Measurements from ENCODE around the gene EPC1.

Gene EPC1

DNA sequence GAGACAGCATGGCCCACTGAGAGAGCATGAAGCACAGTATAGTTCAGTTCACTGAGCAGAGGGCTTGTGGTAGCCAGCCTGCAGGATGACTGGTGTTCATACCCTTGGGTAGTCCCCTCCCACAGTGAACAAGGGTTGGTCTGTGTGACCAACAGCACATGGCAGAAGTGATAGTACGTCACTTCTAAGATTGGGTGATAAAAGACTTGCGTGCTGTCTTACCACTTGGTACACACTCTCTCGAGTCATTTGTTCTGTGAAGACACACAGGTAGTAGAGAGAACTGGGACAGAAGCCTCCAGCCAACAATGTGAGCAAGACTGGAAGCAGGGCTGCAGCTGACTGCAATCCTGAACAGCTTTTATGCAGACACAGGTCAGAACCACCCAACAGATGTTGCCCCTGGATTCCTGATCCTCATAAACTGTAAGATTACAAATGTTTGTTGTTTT lies 14.6 kb downstream of the EPC1 start:
- Histone ChIP-seq H3K18ac (ENCODE audit: low read length) (no peak overlapping the region), H4K12ac (ENCODE audit: low read depth, low read length) (no peak overlapping the region), H3K4me3 (ENCODE audit: low read depth, low read length) (no peak overlapping the region), H3K9ac (ENCODE audit: low read length) (no peak overlapping the region), H3K23ac (ENCODE audit: low read length) (no peak overlapping the region), H3K4me1 (ENCODE audit: control insufficient read depth in 1 of 2, insufficient read depth in 2 of 2, low read length in 2 of 2) (peaks cover 7 to 9% of the 10 kb centered on the region in 2 experiments), H3K27ac (ENCODE audit: low read depth, low read length) (no peak overlapping the region), H3K27me3 (ENCODE audit: insufficient read depth, low read length) (no peaks in the 10 kb centered on the region), H2AFZ (ENCODE audit: insufficient read depth, low read length, poor library complexity) (no peak overlapping the region), H4K8ac (ENCODE audit: low read depth, low read length) (no peak overlapping the region), H2BK120ac (ENCODE audit: insufficient read depth, low read length, poor library complexity) (no peak overlapping the region), H3K14ac (ENCODE audit: low read length) (no peak overlapping the region), H3K4me2 (ENCODE audit: low read length) (no peak overlapping the region), H3K79me1 (ENCODE audit: low read length) (no peaks in the 10 kb centered on the region), H3K36me3 (ENCODE audit: control insufficient read depth in 1 of 2, insufficient read depth in 2 of 2, low read length in 2 of 2) (peaks cover 0 to 4% of the 10 kb centered on the region in 2 experiments), H2AK5ac (ENCODE audit: low read length) (no peak overlapping the region), H2BK12ac (ENCODE audit: low read length) (no peak overlapping the region), H4K91ac (ENCODE audit: low read depth, low read length) (no peak overlapping the region), H3K4ac (ENCODE audit: low read depth, low read length) (peak overlapping the region; percentile 53), H3K9me3 (ENCODE audit: insufficient read depth, low read depth, low read length) (no peaks in the 10 kb centered on the region), H3K79me2 (ENCODE audit: control insufficient read depth, insufficient read depth, low read length, poor library complexity) (peaks cover 21% of the 10 kb centered on the region), H2BK5ac (ENCODE audit: low read depth, low read length, poor library complexity) (no peak overlapping the region)
- DNase-seq, result peak; percentile 42 to 77
- WGBS (ENCODE audit: extremely low coverage, insufficient coverage, insufficient read length), result no CpG with 5 or more reads among the region's 3 CpGs

DNA sequence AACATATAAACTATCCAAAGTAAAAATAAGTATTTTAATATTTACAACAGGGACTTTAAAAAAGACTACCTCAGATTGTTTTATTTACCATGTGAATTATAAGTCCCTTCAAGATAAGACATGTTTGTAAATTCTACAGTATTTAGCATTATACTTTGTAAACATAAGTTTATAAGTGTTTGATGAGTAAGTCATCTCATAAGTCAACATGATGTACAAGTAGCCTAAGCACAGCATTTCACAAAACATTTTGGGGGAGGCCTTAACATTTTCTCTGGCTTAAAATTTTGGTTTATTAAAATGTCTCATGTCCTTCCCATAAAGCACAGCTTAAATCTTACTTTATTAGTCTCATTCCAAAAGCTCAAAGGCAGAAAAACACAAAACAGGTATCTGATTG lies 15.4 kb downstream of the EPC1 start:
- Histone ChIP-seq H2BK5ac (ENCODE audit: low read depth, low read length, poor library complexity) (no peak overlapping the region), H3K4ac (ENCODE audit: low read depth, low read length) (no peak overlapping the region), H3K4me1 (ENCODE audit: control insufficient read depth in 1 of 2, insufficient read depth in 2 of 2, low read length in 2 of 2) (peaks cover 7 to 9% of the 10 kb centered on the region in 2 experiments), H2BK12ac (ENCODE audit: low read length) (no peak overlapping the region), H3K4me2 (ENCODE audit: low read length) (no peak overlapping the region), H2BK120ac (ENCODE audit: insufficient read depth, low read length, poor library complexity) (no peak overlapping the region), H3K9ac (ENCODE audit: low read length) (no peak overlapping the region), H3K4me3 (ENCODE audit: low read depth, low read length) (no peak overlapping the region), H4K91ac (ENCODE audit: low read depth, low read length) (no peak overlapping the region), H2AK5ac (ENCODE audit: low read length) (no peak overlapping the region), H3K27me3 (ENCODE audit: insufficient read depth, low read length) (no peaks in the 10 kb centered on the region), H3K9me3 (ENCODE audit: insufficient read depth, low read depth, low read length) (no peaks in the 10 kb centered on the region), H3K36me3 (ENCODE audit: control insufficient read depth in 1 of 2, insufficient read depth in 2 of 2, low read length in 2 of 2) (peaks cover 0 to 4% of the 10 kb centered on the region in 2 experiments), H3K79me2 (ENCODE audit: control insufficient read depth, insufficient read depth, low read length, poor library complexity) (peaks cover 20% of the 10 kb centered on the region), H3K23ac (ENCODE audit: low read length) (no peak overlapping the region), H4K8ac (ENCODE audit: low read depth, low read length) (no peak overlapping the region), H4K12ac (ENCODE audit: low read depth, low read length) (no peak overlapping the region), H2AFZ (ENCODE audit: insufficient read depth, low read length, poor library complexity) (no peak overlapping the region), H3K27ac (ENCODE audit: low read depth, low read length) (no peak overlapping the region), H3K79me1 (ENCODE audit: low read length) (no peaks in the 10 kb centered on the region), H3K18ac (ENCODE audit: low read length) (no peak overlapping the region), H3K14ac (ENCODE audit: low read length) (no peak overlapping the region)
- no peak for DNase-seq

DNA sequence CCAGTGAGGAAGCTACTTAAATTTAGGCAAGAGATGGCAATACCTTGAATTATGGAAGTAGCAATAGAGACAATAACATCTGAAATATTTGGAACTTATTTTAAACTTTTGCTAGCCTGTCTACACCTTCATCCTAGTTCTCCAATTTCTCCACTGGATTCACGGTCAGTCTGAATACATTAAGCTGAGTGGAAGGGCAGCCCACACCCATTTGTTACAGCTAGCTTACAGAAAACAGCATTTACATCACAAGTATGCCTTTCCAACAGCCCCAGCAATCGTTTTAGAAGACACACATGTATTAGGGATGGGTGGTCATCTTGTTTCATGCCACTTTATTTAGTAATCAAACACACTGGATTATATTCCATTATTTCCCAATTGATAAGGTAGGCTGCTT lies 16.7 kb downstream of the EPC1 start:
- no peak overlapping the region for H3K14ac ChIP-seq (ENCODE audit: low read length)
- H2BK120ac ChIP-seq (ENCODE audit: insufficient read depth, low read length, poor library complexity), result no peak overlapping the region
- peaks cover 16% of the 10 kb centered on the region for H3K79me2 ChIP-seq (ENCODE audit: control insufficient read depth, insufficient read depth, low read length, poor library complexity)
- no CpG with 5 or more reads among the region's 2 CpGs for WGBS (ENCODE audit: extremely low coverage, insufficient coverage, insufficient read length)
- no peak overlapping the region for H2BK5ac ChIP-seq (ENCODE audit: low read depth, low read length, poor library complexity)
- no peak overlapping the region for H4K91ac ChIP-seq (ENCODE audit: low read depth, low read length)
- no peak overlapping the region for H3K9ac ChIP-seq (ENCODE audit: low read length)
- H2AK5ac ChIP-seq (ENCODE audit: low read length), result no peak overlapping the region
- H3K79me1 ChIP-seq (ENCODE audit: low read length), result no peaks in the 10 kb centered on the region
- DNase-seq, result no peak
- no peaks in the 10 kb centered on the region for H3K27me3 ChIP-seq (ENCODE audit: insufficient read depth, low read length)
- H3K4me1 ChIP-seq (ENCODE audit: control insufficient read depth in 1 of 2, insufficient read depth in 2 of 2, low read length in 2 of 2), result peaks cover 7 to 9% of the 10 kb centered on the region in 2 experiments
- no peaks in the 10 kb centered on the region for H3K9me3 ChIP-seq (ENCODE audit: insufficient read depth, low read depth, low read length)
- H3K4me2 ChIP-seq (ENCODE audit: low read length), result no peak overlapping the region
- H3K36me3 ChIP-seq (ENCODE audit: control insufficient read depth in 1 of 2, insufficient read depth in 2 of 2, low read length in 2 of 2), result peaks cover 0 to 4% of the 10 kb centered on the region in 2 experiments
- no peak overlapping the region for H4K12ac ChIP-seq (ENCODE audit: low read depth, low read length)
- no peak overlapping the region for H2AFZ ChIP-seq (ENCODE audit: insufficient read depth, low read length, poor library complexity)
- H3K18ac ChIP-seq (ENCODE audit: low read length), result no peak overlapping the region
- H3K23ac ChIP-seq (ENCODE audit: low read length), result no peak overlapping the region
- no peak overlapping the region for H2BK12ac ChIP-seq (ENCODE audit: low read length)
- H4K8ac ChIP-seq (ENCODE audit: low read depth, low read length), result no peak overlapping the region
- H3K27ac ChIP-seq (ENCODE audit: low read depth, low read length), result no peak overlapping the region
- no peak overlapping the region for H3K4me3 ChIP-seq (ENCODE audit: low read depth, low read length)
- H3K4ac ChIP-seq (ENCODE audit: low read depth, low read length), result peak overlapping the region; percentile 98

DNA sequence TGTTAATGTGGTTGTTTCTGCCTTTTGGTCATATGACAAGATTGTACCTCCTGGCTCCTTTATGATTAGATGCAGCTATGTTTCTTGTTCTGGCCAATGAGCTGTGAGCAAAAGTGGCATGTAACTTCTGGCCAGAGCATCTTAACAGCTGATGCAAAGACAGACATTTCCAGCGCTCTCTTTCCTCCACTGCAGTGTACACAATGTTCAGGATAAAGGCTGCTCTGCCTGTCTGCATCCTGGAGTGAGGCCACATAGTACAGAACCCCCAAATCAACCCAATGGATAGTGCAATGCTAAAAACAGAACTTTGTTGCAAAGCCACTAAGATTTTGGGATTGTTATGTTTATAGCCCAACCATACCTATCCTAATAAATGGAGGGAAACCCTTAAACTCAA lies 17.9 kb downstream of the EPC1 start:
- H3K14ac ChIP-seq (ENCODE audit: low read length), result no peak overlapping the region
- no peak overlapping the region for H3K4me2 ChIP-seq (ENCODE audit: low read length)
- H3K79me1 ChIP-seq (ENCODE audit: low read length), result no peaks in the 10 kb centered on the region
- no peak overlapping the region for H2AK5ac ChIP-seq (ENCODE audit: low read length)
- peak overlapping the region; percentile 90 for H3K4ac ChIP-seq (ENCODE audit: low read depth, low read length)
- H3K18ac ChIP-seq (ENCODE audit: low read length), result no peak overlapping the region
- no peak overlapping the region for H3K4me3 ChIP-seq (ENCODE audit: low read depth, low read length)
- DNase-seq, result no peak
- peaks cover 6 to 8% of the 10 kb centered on the region in 2 experiments for H3K4me1 ChIP-seq (ENCODE audit: control insufficient read depth in 1 of 2, insufficient read depth in 2 of 2, low read length in 2 of 2)
- H2BK120ac ChIP-seq (ENCODE audit: insufficient read depth, low read length, poor library complexity), result no peak overlapping the region
- H2AFZ ChIP-seq (ENCODE audit: insufficient read depth, low read length, poor library complexity), result no peak overlapping the region
- H4K8ac ChIP-seq (ENCODE audit: low read depth, low read length), result no peak overlapping the region
- H3K9me3 ChIP-seq (ENCODE audit: insufficient read depth, low read depth, low read length), result no peaks in the 10 kb centered on the region
- H2BK12ac ChIP-seq (ENCODE audit: low read length), result no peak overlapping the region
- WGBS (ENCODE audit: extremely low coverage, insufficient coverage, insufficient read length), result no CpG with 5 or more reads among the region's 1 CpG
- no peak overlapping the region for H3K9ac ChIP-seq (ENCODE audit: low read length)
- H4K12ac ChIP-seq (ENCODE audit: low read depth, low read length), result no peak overlapping the region
- no peak overlapping the region for H3K23ac ChIP-seq (ENCODE audit: low read length)
- no peaks in the 10 kb centered on the region for H3K27me3 ChIP-seq (ENCODE audit: insufficient read depth, low read length)
- H3K36me3 ChIP-seq (ENCODE audit: control insufficient read depth in 1 of 2, insufficient read depth in 2 of 2, low read length in 2 of 2), result peaks cover 0 to 5% of the 10 kb centered on the region in 2 experiments
- H4K91ac ChIP-seq (ENCODE audit: low read depth, low read length), result no peak overlapping the region
- peaks cover 16% of the 10 kb centered on the region for H3K79me2 ChIP-seq (ENCODE audit: control insufficient read depth, insufficient read depth, low read length, poor library complexity)
- no peak overlapping the region for H3K27ac ChIP-seq (ENCODE audit: low read depth, low read length)
- H2BK5ac ChIP-seq (ENCODE audit: low read depth, low read length, poor library complexity), result no peak overlapping the region
